Upper lobe of left lung (tissue), 6 donors: Measurements from ENCODE around the gene BATF. TPM values are rescaled to one million over a fixed set of nuclear protein-coding genes. Genes with fewer than 3 reads are reported as not detected.
"Not testable (repeated sequence)": the region's sequence is repeated elsewhere in the genome, so short reads cannot be mapped to it uniquely, and the experiment has no call there.

Source experiments
- ATAC-seq, 2 donors: fragments of 200-7000 bp; cut with Tn5 transposase; one replicate each; pipeline ENCODE4 v1.9.1; 2022; ENCODE audit warnings: mild to moderate bottlenecking in 2 of 2, moderate library complexity in 2 of 2; ENCODE audit not compliant: low FRiP score in 2 of 2
- DNase-seq, 2 donors: peaks; one replicate each; pipeline ENCODE4 v3.0.0-alpha.2; 2019 to 2020
- H3K27ac ChIP-seq, 4 donors: fragments of 200-600 bp; sonication (generic); one replicate each; pipeline ENCODE4 v1.5.1; 2016 to 2019
- H3K27me3 ChIP-seq, 4 donors: fragments of 200-600 bp; sonication (generic); one replicate each; pipeline ENCODE4 v1.5.1; 2017 to 2019
- H3K36me3 ChIP-seq, 4 donors: fragments of 200-600 bp; sonication (generic); one replicate each; pipeline ENCODE4 v1.5.1; 2016 to 2019
- H3K4me1 ChIP-seq, 4 donors: fragments of 200-600 bp; sonication (generic); one replicate each; pipeline ENCODE4 v1.5.1; 2018 to 2019
- H3K4me3 ChIP-seq, 4 donors: fragments of 200-600 bp; sonication (generic); one replicate each; pipeline ENCODE4 v1.5.1; 2017 to 2019; ENCODE audit warnings: mild to moderate bottlenecking in 2 of 4, moderate library complexity in 1 of 4
- H3K9me3 ChIP-seq, 4 donors: fragments of 200-600 bp; sonication (generic); one replicate each; pipeline ENCODE4 v1.5.1; 2018 to 2019
- EP300 ChIP-seq, 4 donors: sonication (generic); formaldehyde crosslinking; IDR thresholded peaks; one replicate each; pipeline ENCODE4 v1.5.1; 2017; ENCODE audit warnings: antibody characterized with exemption in 4 of 4, control low read depth in 2 of 4
- POLR2A ChIP-seq, 4 donors: fragments of 450-650 bp; IDR thresholded peaks; one replicate each; pipeline ENCODE4 v1.5.1; 2016 to 2017; ENCODE audit warnings: antibody characterized with exemption in 4 of 4, mild to moderate bottlenecking in 2 of 4
- POLR2AphosphoS5 ChIP-seq, 2 donors: sonication (generic); formaldehyde crosslinking; IDR thresholded peaks; one replicate each; pipeline ENCODE4 v1.5.1; 2017; ENCODE audit warnings: antibody characterized with exemption in 2 of 2
- WGBS, 2 donors: methylation state at CpG; one replicate each; pipeline ENCODE4 v1.1.5; 2017 to 2018; 5-methylcytosine and 5-hydroxymethylcytosine counted together
- total RNA-seq, 6 donors: library from RNA; depleted of rRNA in 4 of 6; stranded (reverse); fragments of >200 nt in 4 of 6; gene quantifications; one replicate each; pipeline versions ENCODE4 v1.1.0 to v1.2.1, GENCODE V29; 2016 to 2021
- TF ChIP-seq, protein P1 (sequence below), 6 experiments: fragments of 450-650 bp in 4 of 6; fragments of 200-600 bp in 2 of 6; sonication (generic) in 2 of 6; IDR thresholded peaks; one replicate each; pipeline ENCODE4 v1.5.1; 2016 to 2019; ENCODE audit warnings: antibody characterized with exemption in 6 of 6
- donor health status: DM: no; HTN: no; CAD: no; lungs with moderate emphysema.
- donor health status: DM: no; HTN: yes; CAD: no; lungs with severe emphysema.

The BATF gene
- 10 to 100 TPM in 5 of 6 donors, 1 to 10 TPM in 1; 5.4 to 25.1 (median 10.8) TPM for total RNA-seq

DNA sequence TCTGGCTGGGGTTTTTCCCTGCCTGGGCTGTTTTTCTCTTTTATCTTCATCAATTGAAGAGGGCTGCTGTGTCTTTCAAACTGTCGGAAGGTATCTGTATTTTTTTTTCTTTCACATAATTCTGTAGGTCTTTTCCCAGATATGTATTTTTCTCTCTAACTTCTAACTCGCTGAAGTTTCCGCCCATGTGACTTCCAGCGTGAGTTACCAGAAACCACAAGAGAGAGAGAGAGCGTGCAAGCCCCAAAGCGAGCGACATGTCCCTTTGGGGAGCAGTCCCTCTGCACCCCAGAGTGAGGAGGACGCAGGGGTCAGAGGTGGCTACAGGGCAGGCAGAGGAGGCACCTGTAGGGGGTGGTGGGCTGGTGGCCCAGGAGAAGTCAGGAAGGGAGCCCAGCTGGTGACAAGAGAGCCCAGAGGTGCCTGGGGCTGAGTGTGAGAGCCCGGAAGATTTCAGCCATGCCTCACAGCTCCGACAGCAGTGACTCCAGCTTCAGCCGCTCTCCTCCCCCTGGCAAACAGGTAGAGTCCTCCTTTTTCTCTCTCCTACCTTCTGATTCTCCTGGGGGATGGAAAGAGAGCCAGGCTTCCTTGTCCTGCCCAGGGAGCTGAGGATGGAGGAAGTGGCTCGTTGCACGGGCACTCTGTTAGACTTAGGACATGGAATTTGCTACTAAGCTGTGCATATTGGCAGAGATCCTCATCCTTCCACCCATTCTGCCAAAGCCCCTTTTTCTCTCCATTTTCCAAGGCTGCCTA, at the start of gene BATF:
Gene BATF (plus strand): TSS at position 246 of the 759 bp plus-strand sequence. CDS start 214 bp downstream, at position 460.
- no peaks in the 10 kb centered on the region for H3K36me3 ChIP-seq
- peaks cover 19 to 54% (median 34%) of the 10 kb centered on the region in 4 donors for H3K4me1 ChIP-seq
- no peaks in the 10 kb centered on the region for H3K9me3 ChIP-seq
- peak; percentile 44 to 74 for DNase-seq
- TF ChIP-seq, protein P1, sequence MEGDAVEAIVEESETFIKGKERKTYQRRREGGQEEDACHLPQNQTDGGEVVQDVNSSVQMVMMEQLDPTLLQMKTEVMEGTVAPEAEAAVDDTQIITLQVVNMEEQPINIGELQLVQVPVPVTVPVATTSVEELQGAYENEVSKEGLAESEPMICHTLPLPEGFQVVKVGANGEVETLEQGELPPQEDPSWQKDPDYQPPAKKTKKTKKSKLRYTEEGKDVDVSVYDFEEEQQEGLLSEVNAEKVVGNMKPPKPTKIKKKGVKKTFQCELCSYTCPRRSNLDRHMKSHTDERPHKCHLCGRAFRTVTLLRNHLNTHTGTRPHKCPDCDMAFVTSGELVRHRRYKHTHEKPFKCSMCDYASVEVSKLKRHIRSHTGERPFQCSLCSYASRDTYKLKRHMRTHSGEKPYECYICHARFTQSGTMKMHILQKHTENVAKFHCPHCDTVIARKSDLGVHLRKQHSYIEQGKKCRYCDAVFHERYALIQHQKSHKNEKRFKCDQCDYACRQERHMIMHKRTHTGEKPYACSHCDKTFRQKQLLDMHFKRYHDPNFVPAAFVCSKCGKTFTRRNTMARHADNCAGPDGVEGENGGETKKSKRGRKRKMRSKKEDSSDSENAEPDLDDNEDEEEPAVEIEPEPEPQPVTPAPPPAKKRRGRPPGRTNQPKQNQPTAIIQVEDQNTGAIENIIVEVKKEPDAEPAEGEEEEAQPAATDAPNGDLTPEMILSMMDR (IDR thresholded peaks at IDR 0.05), result no peak
- peak; percentile 37 to 53 for TF ChIP-seq POLR2AphosphoS5 (IDR thresholded peaks at IDR 0.05)
- no peak for TF ChIP-seq EP300 (IDR thresholded peaks at IDR 0.05)
- peak in 2 of 4 donors; percentile 24 to 66 for TF ChIP-seq POLR2A (IDR thresholded peaks at IDR 0.05)
- WGBS, 2 donors, result 33 to 58% methylated on average over 13 of the region's 13 CpGs
- peak within 1 kb of the TSS in 3 of 4 donors; percentile 45 to 47 (median 46) for H3K4me3 ChIP-seq
- H3K27ac ChIP-seq, result peak within 1 kb of the TSS; percentile 63 to 90 (median 80)
- no peaks in the 10 kb centered on the region for H3K27me3 ChIP-seq
- ATAC-seq, result peak; percentile 69 to 71

DNA sequence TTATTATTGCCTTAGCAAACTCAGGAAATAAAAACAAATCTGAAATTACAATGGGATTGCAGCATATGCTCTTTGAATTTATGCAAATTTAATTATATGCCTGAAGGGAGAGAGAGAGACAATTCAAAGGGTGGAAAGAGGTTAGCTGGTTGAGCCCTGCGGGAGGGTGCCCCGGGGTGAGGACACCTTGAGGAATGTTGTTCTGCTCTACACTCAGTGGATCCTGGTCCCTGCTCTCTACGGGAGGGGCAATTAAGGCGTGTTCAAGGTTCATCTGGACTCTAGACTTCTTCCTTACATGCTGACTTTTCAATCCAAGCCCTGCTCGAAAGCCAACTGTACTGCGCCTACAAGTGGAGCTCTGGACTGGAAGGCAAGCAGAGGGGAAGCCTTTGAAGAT, 48.1 kb upstream of the BATF start:
- not testable (repeated sequence) for DNase-seq, H3K27me3 ChIP-seq, ATAC-seq, H3K9me3 ChIP-seq, H3K27ac ChIP-seq, H3K4me3 ChIP-seq
- WGBS, 2 donors, result 82 to 85% methylated on average over 6 of the region's 6 CpGs
- Histone ChIP-seq H3K36me3 (peaks cover 7 to 75% (median 41%) of the 10 kb centered on the region in 4 donors), H3K4me1 (peaks cover 3 to 34% (median 17%) of the 10 kb centered on the region in 4 donors)

DNA sequence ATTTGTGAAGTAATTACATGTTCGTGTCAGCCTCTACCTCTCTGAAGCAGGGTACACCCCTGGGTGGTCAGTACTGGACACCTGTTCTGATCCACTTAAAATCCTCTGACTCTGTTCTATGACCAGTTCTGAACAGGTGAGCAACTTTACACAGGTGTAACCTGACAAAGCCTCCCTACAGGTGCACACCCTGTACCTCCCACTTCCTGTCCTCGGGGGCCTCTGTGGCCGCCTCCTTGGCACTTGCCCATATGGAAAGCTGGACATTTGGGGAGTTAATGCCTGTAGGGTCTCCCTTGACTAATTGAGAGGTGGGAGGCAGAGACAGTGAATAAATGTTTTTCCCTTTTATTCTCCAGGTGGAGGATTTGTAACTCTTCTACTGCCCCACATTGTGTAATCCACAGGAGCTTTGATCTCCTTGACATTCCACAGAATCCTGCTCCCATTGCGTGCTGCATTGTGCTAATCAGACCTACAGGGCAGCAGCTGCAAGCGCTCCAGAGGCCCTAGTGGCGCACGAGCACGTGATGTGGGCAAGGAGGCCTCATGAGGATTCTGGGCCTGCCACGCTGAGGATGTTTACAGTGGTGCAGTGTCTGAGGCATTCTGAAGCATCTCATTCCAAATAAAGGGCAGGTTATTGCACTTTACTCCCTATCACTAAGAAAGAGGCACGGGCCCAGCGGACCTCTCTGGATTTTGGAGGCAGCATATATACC, 45.8 kb upstream of the BATF start:
- H3K9me3 ChIP-seq, result no peaks in the 10 kb centered on the region
- ATAC-seq (peak; percentile 59 to 93), DNase-seq (peak; percentile 76 to 91)
- peaks cover 7 to 52% (median 19%) of the 10 kb centered on the region in 4 donors for H3K36me3 ChIP-seq
- peaks cover 0 to 14% (median 7%) of the 10 kb centered on the region in 4 donors for H3K4me1 ChIP-seq
- peak in 1 of 4 donors; percentile 61 for TF ChIP-seq EP300 (IDR thresholded peaks at IDR 0.05)
- TF ChIP-seq, protein P1 (IDR thresholded peaks at IDR 0.05), result peak in 3 of 6 experiments; percentile 28 to 66 (median 36)
- no peak for TF ChIP-seq POLR2A (IDR thresholded peaks at IDR 0.05)
- TF ChIP-seq POLR2AphosphoS5 (IDR thresholded peaks at IDR 0.05), result peak; percentile 17 to 29
- peak overlapping the region; percentile 48 to 65 (median 62) for H3K27ac ChIP-seq
- no peak overlapping the region for H3K4me3 ChIP-seq
- H3K27me3 ChIP-seq, result no peaks in the 10 kb centered on the region
- WGBS, 2 donors, result 54 to 66% methylated on average over 6 to 11 of the region's 11 CpGs

DNA sequence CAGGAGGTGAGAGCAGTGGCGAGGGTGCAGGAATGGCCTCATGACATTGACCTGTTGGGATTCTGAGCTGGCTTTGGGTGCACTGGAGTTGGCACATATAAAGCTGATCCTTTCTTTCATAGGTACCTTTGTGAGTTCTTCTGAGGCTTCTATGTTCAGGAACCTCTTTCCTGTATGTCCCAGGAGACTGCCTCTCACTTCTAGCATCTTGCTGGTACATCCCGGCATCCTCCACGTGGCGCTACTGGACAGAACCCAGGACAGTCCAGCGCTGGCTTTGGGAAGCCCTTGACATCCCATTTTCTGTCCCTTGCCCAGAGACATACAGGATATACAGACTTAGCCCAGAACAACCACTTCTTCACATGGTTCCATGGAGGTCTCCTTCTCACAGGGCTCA, 44.4 kb upstream of the BATF start:
- no peak for TF ChIP-seq EP300 (IDR thresholded peaks at IDR 0.05)
- ATAC-seq, result no peak
- H3K27ac ChIP-seq, result no peak overlapping the region
- no peak for DNase-seq
- no peaks in the 10 kb centered on the region for H3K9me3 ChIP-seq
- no peaks in the 10 kb centered on the region for H3K27me3 ChIP-seq
- H3K4me1 ChIP-seq, result peaks cover 0 to 13% (median 5%) of the 10 kb centered on the region in 4 donors
- H3K4me3 ChIP-seq, result no peak overlapping the region
- WGBS, 2 donors, result 95% methylated on average over 5 of the region's 5 CpGs
- peaks cover 0 to 37% (median 5%) of the 10 kb centered on the region in 4 donors for H3K36me3 ChIP-seq

GRCh38 chr14:75479770-75480600, 42.3 kb upstream of the BATF start:
- DNase-seq (no peak), ATAC-seq (no peak)
- 52 to 63% methylated on average over 11 of the region's 11 CpGs for WGBS, 2 donors

More at GRCh38 chr14:75479770-75480600, 42.3 kb upstream of the BATF start:
- Histone ChIP-seq H3K9me3 (no peaks in the 10 kb centered on the region), H3K27me3 (no peaks in the 10 kb centered on the region), H3K36me3 (peaks cover 0 to 16% (median 4%) of the 10 kb centered on the region in 4 donors), H3K4me3 (no peak overlapping the region), H3K4me1 (peaks cover 0 to 13% (median 5%) of the 10 kb centered on the region in 4 donors), H3K27ac (no peak overlapping the region)
- no peak for TF ChIP-seq EP300 (IDR thresholded peaks at IDR 0.05)
- TF ChIP-seq POLR2A (IDR thresholded peaks at IDR 0.05), result no peak
- TF ChIP-seq, protein P1 (IDR thresholded peaks at IDR 0.05), result no peak
- no peak for TF ChIP-seq POLR2AphosphoS5 (IDR thresholded peaks at IDR 0.05)
